Embryonic facial prominence (tissue), 1 donor: ENCODE measurements around the gene AFF1.
"Not testable (repeated sequence)": the region's sequence is repeated elsewhere in the genome, so short reads cannot be mapped to it uniquely, and the experiment has no call there.

Source experiments
- DNase-seq: peaks from one replicate; pipeline ENCODE4 v3.0.0-alpha.2; 2016; ENCODE audit errors: extremely low spot score

The AFF1 gene

GRCh38 chr4:87012265-87012953 lies 77.6 kb downstream of the AFF1 start:
- no peak for DNase-seq

GRCh38 chr4:87012954-87013308 lies 78.1 kb downstream of the AFF1 start:
- DNase-seq = not testable (repeated sequence)

- no peak for DNase-seq
Measured at GRCh38 chr4:87014284-87014782, 79.5 kb downstream of the AFF1 start.

- no peak for DNase-seq
Measured at GRCh38 chr4:87015416-87015815, 80.6 kb downstream of the AFF1 start.

- no peak for DNase-seq
Measured at GRCh38 chr4:87017580-87018342, 83.0 kb downstream of the AFF1 start.

GRCh38 chr4:87018753-87019152 lies 83.9 kb downstream of the AFF1 start:
- DNase-seq = no peak

- DNase-seq = no peak
Measured at GRCh38 chr4:87019246-87019791, 84.5 kb downstream of the AFF1 start.

GRCh38 chr4:87019898-87020297 lies 85.1 kb downstream of the AFF1 start:
- no peak for DNase-seq

- DNase-seq = no peak
Measured at GRCh38 chr4:87024201-87024600, 89.4 kb downstream of the AFF1 start.

GRCh38 chr4:87025023-87025613 lies 90.3 kb downstream of the AFF1 start:
- DNase-seq = no peak

- DNase-seq = no peak
Measured at GRCh38 chr4:87025614-87026041, 90.8 kb downstream of the AFF1 start.

GRCh38 chr4:87026800-87027495 lies 92.1 kb downstream of the AFF1 start:
- no peak for DNase-seq

- no peak for DNase-seq
Measured at GRCh38 chr4:87029356-87029755, 94.5 kb downstream of the AFF1 start.

- no peak for DNase-seq
Measured at GRCh38 chr4:87030124-87030523, 95.3 kb downstream of the AFF1 start.

- DNase-seq = no peak
Measured at GRCh38 chr4:87030755-87031441, 96.1 kb downstream of the AFF1 start.

- no peak for DNase-seq
Measured at GRCh38 chr4:87031920-87032319, 97.1 kb downstream of the AFF1 start.

- DNase-seq = no peak
Measured at GRCh38 chr4:87032884-87033533, 98.2 kb downstream of the AFF1 start.

GRCh38 chr4:87033902-87034301 lies 99.1 kb downstream of the AFF1 start:
- DNase-seq = no peak

- DNase-seq = no peak
Measured at GRCh38 chr4:87034527-87034926, 99.7 kb downstream of the AFF1 start.

GRCh38 chr4:87035881-87036509 lies 101.2 kb downstream of the AFF1 start:
- no peak for DNase-seq
